HepG2 (cell line): ENCODE data around the gene C14orf119. TPM values are rescaled to one million over a fixed set of nuclear protein-coding genes. Genes with fewer than 3 reads are reported as not detected.
A peak's percentile ranks its signal among the peaks of the same experiment; 100 is the strongest.

Experiments
- ADNP ChIP-seq: sonication (generic); formaldehyde crosslinking; IDR thresholded peaks from 2 replicates; pipeline ENCODE4 v1.4.0; 2020; ENCODE audit warnings: missing genetic modification reagents
- CEBPB ChIP-seq: IDR thresholded peaks from 2 replicates; pipeline ENCODE4 v1.6.1; 2011; ENCODE audit warnings: low read depth, low read length, improper control_type of control experiment, borderline replicate concordance
- HHEX ChIP-seq: IDR thresholded peaks from 2 replicates; pipeline ENCODE4 v1.6.1; 2016; ENCODE audit warnings: control low read depth
- HNRNPH1 ChIP-seq: fragments of 200-400 bp; formaldehyde crosslinking; optimal IDR thresholded peaks from 2 replicates; pipeline ENCODE3; 2017; ENCODE audit warnings: mild to moderate bottlenecking, low read depth, low read length
- HNRNPLL ChIP-seq: fragments of 200-400 bp; formaldehyde crosslinking; IDR thresholded peaks from 2 replicates; pipeline ENCODE4 v1.6.1; 2017; ENCODE audit warnings: mild to moderate bottlenecking, low read depth, low read length; ENCODE audit not compliant: poor library complexity, severe bottlenecking
- JARID2 ChIP-seq: sonication (generic); formaldehyde crosslinking; IDR thresholded peaks from 2 replicates; pipeline ENCODE4 v1.8.1; 2023; ENCODE audit warnings: missing genetic modification reagents, inconsistent platforms; ENCODE audit not compliant: insufficient replicate concordance
- KLF6 ChIP-seq: IDR thresholded peaks from 2 replicates; pipeline ENCODE4 v1.8.0; 2016; ENCODE audit warnings: missing biosample characterization, missing genetic modification reagents
- NFE2 ChIP-seq: sonication (generic); formaldehyde crosslinking; IDR thresholded peaks from 2 replicates; pipeline ENCODE4 v1.4.0; 2020; ENCODE audit warnings: missing genetic modification reagents
- NFRKB ChIP-seq: fragments of 450-650 bp; IDR thresholded peaks from 2 replicates; pipeline ENCODE4 v1.6.1; 2017
- RCOR2 ChIP-seq: IDR thresholded peaks from 2 replicates; pipeline ENCODE4 v1.6.1; 2016; ENCODE audit warnings: missing biosample characterization, missing genetic modification reagents
- RELA ChIP-seq: sonication (generic); formaldehyde crosslinking; IDR thresholded peaks from 2 replicates; pipeline ENCODE4 v1.4.0; 2020; ENCODE audit warnings: missing genetic modification reagents
- REXO4 ChIP-seq: sonication (generic); formaldehyde crosslinking; IDR thresholded peaks from 2 replicates; pipeline ENCODE4 v1.8.0; 2022; ENCODE audit warnings: missing genetic modification reagents, mild to moderate bottlenecking, borderline replicate concordance
- SALL1 ChIP-seq: sonication (generic); formaldehyde crosslinking; IDR thresholded peaks from 2 replicates; pipeline ENCODE4 v1.8.0; 2022; ENCODE audit warnings: mild to moderate bottlenecking, missing genetic modification reagents
- SNRNP70 ChIP-seq: fragments of 200-400 bp; formaldehyde crosslinking; IDR thresholded peaks from 2 replicates; pipeline ENCODE4 v1.6.1; 2017; ENCODE audit warnings: mild to moderate bottlenecking, low read depth, low read length, moderate library complexity
- SP2 ChIP-seq: sonication (generic); formaldehyde crosslinking; IDR thresholded peaks from 2 replicates; pipeline ENCODE4 v1.5.1; 2020; ENCODE audit warnings: mild to moderate bottlenecking, missing genetic modification reagents
- ZBTB1 ChIP-seq: sonication (generic); formaldehyde crosslinking; IDR thresholded peaks from 2 replicates; pipeline ENCODE4 v1.4.0; 2020; ENCODE audit warnings: missing genetic modification reagents, borderline replicate concordance
- ZFP36 ChIP-seq: fragments of 150-350 bp; IDR thresholded peaks from 2 replicates; pipeline ENCODE4 v1.6.1; 2018; ENCODE audit warnings: borderline replicate concordance, low read length, low read depth; ENCODE audit not compliant: partially characterized antibody
- ZFP36L2 ChIP-seq: sonication (generic); formaldehyde crosslinking; IDR thresholded peaks from 2 replicates; pipeline ENCODE4 v1.4.0; 2020; ENCODE audit warnings: missing genetic modification reagents
- ZNF230 ChIP-seq: sonication (generic); formaldehyde crosslinking; IDR thresholded peaks from 2 replicates; pipeline ENCODE4 v1.4.0; 2020; ENCODE audit warnings: mild to moderate bottlenecking, missing genetic modification reagents
- ZNF577 ChIP-seq: sonication (generic); formaldehyde crosslinking; IDR thresholded peaks from 2 replicates; pipeline ENCODE4 v1.4.0; 2020; ENCODE audit warnings: mild to moderate bottlenecking, low read depth, missing genetic modification reagents, borderline replicate concordance
- ZNF615 ChIP-seq: sonication (generic); formaldehyde crosslinking; IDR thresholded peaks from 2 replicates; pipeline ENCODE4 v1.5.0; 2020; ENCODE audit warnings: mild to moderate bottlenecking, missing genetic modification reagents, borderline replicate concordance
- polyA plus RNA-seq, 8 experiments: library from polyadenylated mRNA; depleted of rRNA in 3 of 8; stranded (reverse) in 7 of 8; unstranded in 1 of 8; fragments of >200 nt; fragmentation: Illumina TruSeq in 4 of 8; extraction: Trizol in 4 of 8; gene quantifications; 2 replicates each; pipeline versions ENCODE4 v1.2.1 to v1.2.3, GENCODE V29; 2011 to 2016; ENCODE audit warnings: low read depth in 4 of 8, missing spikeins in 1 of 8, mixed read lengths in 1 of 8; ENCODE audit not compliant: insufficient read depth in 1 of 8
- total RNA-seq, 5 experiments: library from RNA; depleted of rRNA; stranded (reverse); fragments of >200 nt; fragmentation: Illumina TruSeq; extraction: Trizol; gene quantifications; 2 replicates each; pipeline ENCODE4 v1.2.3, GENCODE V29; 2016; ENCODE audit warnings: low read depth in 1 of 5
- TF ChIP-seq, protein P1 (sequence below): sonication (generic); formaldehyde crosslinking; IDR thresholded peaks from 2 replicates; pipeline ENCODE4 v1.4.0; 2020; ENCODE audit warnings: missing genetic modification reagents, low read depth, mild to moderate bottlenecking, borderline replicate concordance
- TF ChIP-seq, protein P2 (sequence below): sonication (generic); formaldehyde crosslinking; IDR thresholded peaks from 2 replicates; pipeline ENCODE4 v1.5.0; 2020; ENCODE audit warnings: mild to moderate bottlenecking, missing genetic modification reagents
- TF ChIP-seq, protein P3 (sequence below): sonication (generic); formaldehyde crosslinking; IDR thresholded peaks from 2 replicates; pipeline ENCODE4 v1.8.1; 2023; ENCODE audit warnings: mild to moderate bottlenecking, missing genetic modification reagents, borderline replicate concordance
- TF ChIP-seq, protein P4 (sequence below): conservative IDR thresholded peaks from 2 replicates; pipeline ENCODE4 v1.6.1; 2018; ENCODE audit warnings: missing genetic modification reagents
- TF ChIP-seq, protein P5 (sequence below): IDR thresholded peaks from 2 replicates; pipeline ENCODE4 v1.6.1; 2016; ENCODE audit warnings: mild to moderate bottlenecking, missing biosample characterization, missing genetic modification reagents

C14orf119 gene
- total and polyA plus RNA-seq, 2 of the 13 experiments (the other 11 are each of a cell fraction or from before 2014, with no cell fraction given): 117 to 206 TPM

DNA sequence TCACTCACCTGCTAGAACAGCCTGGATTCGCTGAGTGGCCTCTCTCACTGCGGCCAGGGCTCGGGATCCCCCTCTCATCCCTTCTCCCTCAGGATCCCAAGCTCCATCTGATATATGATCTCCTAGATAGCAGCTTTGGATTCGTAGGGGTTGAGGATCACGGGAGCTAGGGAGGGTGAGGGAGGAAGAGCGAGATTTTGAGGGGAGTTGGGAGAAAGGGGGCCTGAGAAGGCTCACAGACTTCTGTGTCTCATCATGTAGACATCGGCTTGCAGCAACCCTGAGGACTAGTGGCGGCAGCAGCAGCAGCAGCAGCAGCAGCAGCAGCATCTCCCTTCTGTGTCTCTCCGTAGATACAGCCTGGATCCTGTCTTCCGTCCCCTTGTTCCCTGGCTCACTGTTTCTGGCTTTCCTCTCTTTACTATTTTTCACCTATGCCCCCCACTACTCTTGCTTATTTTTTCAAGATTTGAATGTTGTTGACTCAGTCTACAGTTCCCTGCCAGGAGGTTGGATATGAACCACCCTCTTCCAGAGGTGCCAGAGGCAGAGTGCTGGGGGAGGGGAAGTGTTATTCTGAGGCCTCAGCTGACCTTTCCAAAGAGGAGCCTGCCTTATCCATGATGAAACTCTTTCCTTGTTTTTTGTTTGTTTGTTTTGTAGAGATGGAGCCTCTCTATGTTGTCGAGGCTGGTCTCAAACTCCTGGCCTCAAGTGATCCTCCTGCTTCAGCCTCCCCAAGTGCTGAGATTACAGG lies 9.5 kb downstream of the C14orf119 start, which contains the start of gene CIROP (continued):
- no peak for TF ChIP-seq ZNF615 (CRISPR knock-in tag)
- TF ChIP-seq RCOR2 (CRISPR knock-in tag): peak; percentile 37; the same call in 1 of the 2 replicates
- TF ChIP-seq HNRNPLL: no peak
- TF ChIP-seq, protein P1, sequence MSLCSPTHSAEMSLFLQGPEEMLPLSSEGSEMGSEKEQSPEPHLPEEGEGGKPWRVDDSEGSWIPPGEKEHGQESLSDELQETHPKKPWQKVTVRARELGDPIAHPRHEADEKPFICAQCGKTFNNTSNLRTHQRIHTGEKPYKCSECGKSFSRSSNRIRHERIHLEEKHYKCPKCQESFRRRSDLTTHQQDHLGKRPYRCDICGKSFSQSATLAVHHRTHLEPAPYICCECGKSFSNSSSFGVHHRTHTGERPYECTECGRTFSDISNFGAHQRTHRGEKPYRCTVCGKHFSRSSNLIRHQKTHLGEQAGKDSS: no peak
- 0 out of 2 replicates have a peak, but pooled peaks have one; percentile 12 for TF ChIP-seq ADNP (CRISPR knock-in tag)
- no peak for TF ChIP-seq NFE2 (CRISPR knock-in tag)
- TF ChIP-seq ZFP36: no peak
- TF ChIP-seq ZNF230 (CRISPR knock-in tag): 0 out of 2 replicates have a peak, but pooled peaks have one; percentile 20
- peak; percentile 19; the same call in 1 of the 2 replicates for TF ChIP-seq SALL1 (CRISPR knock-in tag)
- TF ChIP-seq ZFP36L2 (CRISPR knock-in tag): no peak
- no peak for TF ChIP-seq ZNF577 (CRISPR knock-in tag)
- no peak for TF ChIP-seq KLF6 (CRISPR knock-in tag)
- TF ChIP-seq SP2 (CRISPR knock-in tag): no peak
- TF ChIP-seq, protein P2, sequence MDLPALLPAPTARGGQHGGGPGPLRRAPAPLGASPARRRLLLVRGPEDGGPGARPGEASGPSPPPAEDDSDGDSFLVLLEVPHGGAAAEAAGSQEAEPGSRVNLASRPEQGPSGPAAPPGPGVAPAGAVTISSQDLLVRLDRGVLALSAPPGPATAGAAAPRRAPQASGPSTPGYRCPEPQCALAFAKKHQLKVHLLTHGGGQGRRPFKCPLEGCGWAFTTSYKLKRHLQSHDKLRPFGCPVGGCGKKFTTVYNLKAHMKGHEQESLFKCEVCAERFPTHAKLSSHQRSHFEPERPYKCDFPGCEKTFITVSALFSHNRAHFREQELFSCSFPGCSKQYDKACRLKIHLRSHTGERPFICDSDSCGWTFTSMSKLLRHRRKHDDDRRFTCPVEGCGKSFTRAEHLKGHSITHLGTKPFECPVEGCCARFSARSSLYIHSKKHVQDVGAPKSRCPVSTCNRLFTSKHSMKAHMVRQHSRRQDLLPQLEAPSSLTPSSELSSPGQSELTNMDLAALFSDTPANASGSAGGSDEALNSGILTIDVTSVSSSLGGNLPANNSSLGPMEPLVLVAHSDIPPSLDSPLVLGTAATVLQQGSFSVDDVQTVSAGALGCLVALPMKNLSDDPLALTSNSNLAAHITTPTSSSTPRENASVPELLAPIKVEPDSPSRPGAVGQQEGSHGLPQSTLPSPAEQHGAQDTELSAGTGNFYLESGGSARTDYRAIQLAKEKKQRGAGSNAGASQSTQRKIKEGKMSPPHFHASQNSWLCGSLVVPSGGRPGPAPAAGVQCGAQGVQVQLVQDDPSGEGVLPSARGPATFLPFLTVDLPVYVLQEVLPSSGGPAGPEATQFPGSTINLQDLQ: 0 out of 2 replicates have a peak, but pooled peaks have one; percentile 52
- TF ChIP-seq HNRNPH1: no peak
- TF ChIP-seq NFRKB: no peak
- no peak for TF ChIP-seq JARID2
- TF ChIP-seq RELA: no peak
- TF ChIP-seq REXO4: no peak
- no peak for TF ChIP-seq SNRNP70
- TF ChIP-seq, protein P3, sequence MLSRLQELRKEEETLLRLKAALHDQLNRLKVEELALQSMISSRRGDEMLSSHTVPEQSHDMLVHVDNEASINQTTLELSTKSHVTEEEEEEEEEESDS (CRISPR knock-in tag): no peak
- no peak for TF ChIP-seq ZBTB1 (CRISPR knock-in tag)
- TF ChIP-seq HHEX (CRISPR knock-in tag): 0 out of 2 replicates have a peak, but pooled peaks have one; percentile 9
- TF ChIP-seq, protein P4, sequence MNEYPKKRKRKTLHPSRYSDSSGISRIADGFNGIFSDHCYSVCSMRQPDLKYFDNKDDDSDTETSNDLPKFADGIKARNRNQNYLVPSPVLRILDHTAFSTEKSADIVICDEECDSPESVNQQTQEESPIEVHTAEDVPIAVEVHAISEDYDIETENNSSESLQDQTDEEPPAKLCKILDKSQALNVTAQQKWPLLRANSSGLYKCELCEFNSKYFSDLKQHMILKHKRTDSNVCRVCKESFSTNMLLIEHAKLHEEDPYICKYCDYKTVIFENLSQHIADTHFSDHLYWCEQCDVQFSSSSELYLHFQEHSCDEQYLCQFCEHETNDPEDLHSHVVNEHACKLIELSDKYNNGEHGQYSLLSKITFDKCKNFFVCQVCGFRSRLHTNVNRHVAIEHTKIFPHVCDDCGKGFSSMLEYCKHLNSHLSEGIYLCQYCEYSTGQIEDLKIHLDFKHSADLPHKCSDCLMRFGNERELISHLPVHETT (CRISPR knock-in tag): no peak; the same call in 1 of the 2 replicates
- TF ChIP-seq CEBPB: no peak
- TF ChIP-seq, protein P5, sequence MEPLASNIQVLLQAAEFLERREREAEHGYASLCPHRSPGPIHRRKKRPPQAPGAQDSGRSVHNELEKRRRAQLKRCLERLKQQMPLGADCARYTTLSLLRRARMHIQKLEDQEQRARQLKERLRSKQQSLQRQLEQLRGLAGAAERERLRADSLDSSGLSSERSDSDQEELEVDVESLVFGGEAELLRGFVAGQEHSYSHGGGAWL: 0 out of 2 replicates have a peak, but pooled peaks have one; percentile 39
